OCI-LY7 (cell line): Measurements from ENCODE around the gene CCDC60.

Experiments
- CTCF ChIP-seq: fragments of 200-600 bp; sonication (generic); conservative IDR thresholded peaks from 2 replicates; pipeline ENCODE4 v1.5.1; 2014; ENCODE audit warnings: mild to moderate bottlenecking, antibody characterized with exemption, low read length, moderate library complexity, mixed read lengths
- EZH2phosphoT487 ChIP-seq: fragments of 200-600 bp; sonication (generic); IDR thresholded peaks from 2 replicates; pipeline ENCODE4 v1.6.1; 2018; ENCODE audit warnings: low read depth, borderline replicate concordance, mild to moderate bottlenecking, mixed run types, antibody characterized with exemption, low read length, moderate library complexity, mixed read lengths

DNA sequence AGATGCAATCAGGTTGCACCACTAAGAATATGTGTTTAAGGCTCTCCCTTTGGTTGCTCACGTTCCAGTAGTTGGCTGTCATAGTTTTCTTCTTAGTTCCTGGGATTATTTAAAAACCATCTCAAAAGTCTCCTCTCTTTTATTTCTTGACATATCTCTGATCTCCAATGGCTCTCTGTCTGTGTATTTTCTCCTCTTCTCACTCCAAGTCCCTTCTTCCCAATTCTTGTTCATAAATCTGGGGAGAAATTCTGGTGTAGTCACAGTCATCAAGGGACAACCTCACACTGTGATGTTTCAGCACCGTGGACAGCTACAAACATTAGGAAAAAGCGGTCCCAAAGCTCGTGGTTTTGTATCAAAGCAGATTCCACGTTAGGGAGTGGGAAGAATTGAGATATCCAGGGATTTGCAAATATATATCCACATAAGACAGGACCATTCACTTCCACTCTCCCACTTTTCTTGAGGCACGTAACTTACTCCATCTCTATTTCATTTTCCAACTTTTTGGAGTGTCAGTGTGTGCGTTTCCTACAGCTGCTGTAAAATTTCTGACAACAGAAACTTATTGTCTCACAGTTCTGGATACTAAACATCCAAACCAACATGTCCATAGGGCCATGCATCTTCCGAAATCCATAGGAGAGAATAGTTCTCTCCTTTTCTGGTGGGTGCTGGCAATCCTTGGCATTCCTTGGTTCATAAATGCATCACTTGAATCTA is 178.4 kb downstream of the CCDC60 start:
- no peak for TF ChIP-seq CTCF
- TF ChIP-seq EZH2phosphoT487 = no peak
